Activated T-helper 1 cell treated with anti-CD3 and anti-CD28 coated beads, Interleukin-2, amount 50 U/mL, for 16 hours (primary cell): ENCODE results near the gene ANXA5.

Source experiments
- DNase-seq, 2 donors: peaks; one replicate each; pipeline ENCODE4 v3.0.0-alpha.2; 2020; ENCODE audit warnings: low read depth in 1 of 2, low spot score in 1 of 2

Gene ANXA5

GRCh38 chr4:121642876-121643585 is 53.7 kb downstream of the ANXA5 start:
- DNase-seq, result no peak

GRCh38 chr4:121642292-121642691 is 54.5 kb downstream of the ANXA5 start:
- DNase-seq, result no peak

GRCh38 chr4:121633653-121634052 is 63.1 kb downstream of the ANXA5 start:
- DNase-seq, result no peak

DNA sequence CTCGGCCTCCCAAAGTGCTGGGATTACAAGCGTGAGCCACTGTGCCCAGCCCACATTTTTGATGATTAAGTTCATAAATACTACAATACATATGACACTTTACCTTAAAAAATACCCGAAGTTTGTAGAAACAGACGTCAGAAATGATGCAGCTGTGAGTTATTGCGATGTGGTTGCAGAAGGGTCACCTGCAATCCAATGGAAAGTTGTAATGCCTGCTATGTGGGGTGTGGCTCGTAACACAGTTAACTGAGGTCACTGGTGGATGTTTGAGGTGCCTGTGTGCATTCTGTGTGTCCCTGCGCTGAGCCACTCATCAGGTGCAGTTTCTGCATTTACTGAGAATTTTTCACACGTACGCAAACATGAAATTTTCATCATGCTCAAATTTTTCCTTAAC is 64.1 kb downstream of the ANXA5 start:
- no peak for DNase-seq
